ENCODE measurements around the gene ZMYND8. TPM values are rescaled to one million over a fixed set of nuclear protein-coding genes. Genes with fewer than 3 reads are reported as not detected.

The ZMYND8 gene
- total RNA-seq, 1 donor from 2014 or later, result 86.0 TPM

- H3K4me3 Mint-ChIP-seq, result no peak overlapping the region
- H3K27me3 Mint-ChIP-seq (ENCODE audit: low read depth), result peaks cover 11% of the 10 kb centered on the region
- no peak for DNase-seq (ENCODE audit: low read depth, low spot score)
- no peak for TF ChIP-seq CTCF (conservative IDR thresholded peaks at IDR 0.05)
- H3K36me3 Mint-ChIP-seq (ENCODE audit: low read depth), result no peaks in the 10 kb centered on the region
- H3K9me3 Mint-ChIP-seq, result peaks cover 6% of the 10 kb centered on the region
- H3K27ac Mint-ChIP-seq (ENCODE audit: unreplicated experiment), result no peak overlapping the region
- no peaks in the 10 kb centered on the region for H3K4me1 Mint-ChIP-seq
Measured at GRCh38 chr20:47188540-47188939, 168.0 kb downstream of the ZMYND8 start.

- DNase-seq (ENCODE audit: low read depth, low spot score), result no peak
- TF ChIP-seq CTCF (conservative IDR thresholded peaks at IDR 0.05), result no peak
- Mint-ChIP-seq H3K9me3 (peaks cover 6% of the 10 kb centered on the region), H3K4me1 (no peaks in the 10 kb centered on the region), H3K27ac (ENCODE audit: unreplicated experiment) (no peak overlapping the region), H3K27me3 (ENCODE audit: low read depth) (peaks cover 11% of the 10 kb centered on the region), H3K36me3 (ENCODE audit: low read depth) (no peaks in the 10 kb centered on the region), H3K4me3 (no peak overlapping the region)
Measured at GRCh38 chr20:47187450-47188195, 168.9 kb downstream of the ZMYND8 start.

- peaks cover 3% of the 10 kb centered on the region for H3K36me3 Mint-ChIP-seq (ENCODE audit: low read depth)
- no peak for DNase-seq (ENCODE audit: low read depth, low spot score)
- no peak for TF ChIP-seq CTCF (conservative IDR thresholded peaks at IDR 0.05)
- H3K4me3 Mint-ChIP-seq, result no peak overlapping the region
- no peak overlapping the region for H3K27ac Mint-ChIP-seq (ENCODE audit: unreplicated experiment)
- peaks cover 4% of the 10 kb centered on the region for H3K4me1 Mint-ChIP-seq
- H3K27me3 Mint-ChIP-seq (ENCODE audit: low read depth), result peaks cover 2% of the 10 kb centered on the region
- peaks cover 9% of the 10 kb centered on the region for H3K9me3 Mint-ChIP-seq
Measured at GRCh38 chr20:47183367-47183766, 173.1 kb downstream of the ZMYND8 start.

- DNase-seq (ENCODE audit: low read depth, low spot score), result no peak
- Mint-ChIP-seq H3K4me3 (no peak overlapping the region), H3K27ac (ENCODE audit: unreplicated experiment) (no peak overlapping the region), H3K9me3 (peaks cover 7% of the 10 kb centered on the region), H3K27me3 (ENCODE audit: low read depth) (no peaks in the 10 kb centered on the region), H3K36me3 (ENCODE audit: low read depth) (peaks cover 3% of the 10 kb centered on the region), H3K4me1 (peaks cover 4% of the 10 kb centered on the region)
- no peak for TF ChIP-seq CTCF (conservative IDR thresholded peaks at IDR 0.05)
Measured at GRCh38 chr20:47181056-47181862, 175.2 kb downstream of the ZMYND8 start.

GRCh38 chr20:47179267-47179666, 177.2 kb downstream of the ZMYND8 start:
- no peak for TF ChIP-seq CTCF (conservative IDR thresholded peaks at IDR 0.05)
- Mint-ChIP-seq H3K27ac (ENCODE audit: unreplicated experiment) (no peak overlapping the region), H3K27me3 (ENCODE audit: low read depth) (no peaks in the 10 kb centered on the region), H3K4me3 (no peak overlapping the region), H3K9me3 (peaks cover 7% of the 10 kb centered on the region), H3K36me3 (ENCODE audit: low read depth) (peaks cover 3% of the 10 kb centered on the region), H3K4me1 (peaks cover 4% of the 10 kb centered on the region)
- DNase-seq (ENCODE audit: low read depth, low spot score), result no peak

All from neural crest cell (in vitro differentiated cells).